NT2/D1 (cell line): Measurements from ENCODE around the gene OLFML2B.
"Not testable (repeated sequence)": the region's sequence is repeated elsewhere in the genome, so short reads cannot be mapped to it uniquely, and the experiment has no call there.

ENCODE experiments used
- DNase-seq: peaks from one replicate; pipeline ENCODE4 v3.0.0-alpha.2; 2011; ENCODE audit warnings: low read depth, low spot score
- H3K27me3 ChIP-seq: 2 replicates; pipeline ENCODE4 v1.6.0; 2011; ENCODE audit warnings: mild to moderate bottlenecking; ENCODE audit not compliant: insufficient read length, insufficient read depth
- H3K36me3 ChIP-seq: 2 replicates; pipeline ENCODE4 v1.6.1; 2011; ENCODE audit warnings: mild to moderate bottlenecking, low read length, mixed read lengths; ENCODE audit not compliant: insufficient read depth, insufficient read length
- H3K4me1 ChIP-seq: 2 replicates; pipeline ENCODE4 v1.5.1; 2011; ENCODE audit not compliant: insufficient read depth, insufficient read length
- H3K4me3 ChIP-seq: 2 replicates; pipeline ENCODE4 v1.5.1; 2011; ENCODE audit warnings: low read depth; ENCODE audit not compliant: insufficient read length
- H3K9ac ChIP-seq: 2 replicates; pipeline ENCODE4 v1.6.0; 2011; ENCODE audit warnings: low read depth; ENCODE audit not compliant: insufficient read length
- H3K9me3 ChIP-seq: 2 replicates; pipeline ENCODE4 v1.5.1; 2011; ENCODE audit warnings: mild to moderate bottlenecking, low read length; ENCODE audit not compliant: insufficient read depth
- SUZ12 ChIP-seq: IDR thresholded peaks from 2 replicates; pipeline ENCODE4 v1.6.1; 2011; ENCODE audit not compliant: insufficient read length, insufficient read depth; ENCODE audit errors: extremely low read depth
- YY1 ChIP-seq: IDR thresholded peaks from 2 replicates; pipeline ENCODE4 v1.6.1; 2011; ENCODE audit not compliant: insufficient read length, insufficient read depth
- ZNF274 ChIP-seq: IDR thresholded peaks from 2 replicates; pipeline ENCODE4 v1.6.1; 2011; ENCODE audit warnings: mild to moderate bottlenecking, low read depth, low read length

The OLFML2B gene

GRCh38 chr1:162055062-162055461 is 31.4 kb upstream of the OLFML2B start:
- Histone ChIP-seq H3K4me1 (peaks cover 3% of the 10 kb centered on the region), H3K9me3 (no peaks in the 10 kb centered on the region), H3K27me3 (no peaks in the 10 kb centered on the region), H3K9ac (no peak overlapping the region), H3K36me3 (no peaks in the 10 kb centered on the region), H3K4me3 (no peak overlapping the region)
- DNase-seq = no peak
- no peak for TF ChIP-seq YY1
- no peak for TF ChIP-seq SUZ12
- TF ChIP-seq ZNF274 = no peak

GRCh38 chr1:162053949-162054348 is 30.3 kb upstream of the OLFML2B start:
- not testable (repeated sequence) for H3K36me3 ChIP-seq, H3K4me3 ChIP-seq, H3K9me3 ChIP-seq, H3K9ac ChIP-seq, H3K27me3 ChIP-seq, DNase-seq, H3K4me1 ChIP-seq

GRCh38 chr1:162046921-162047320 is 23.3 kb upstream of the OLFML2B start:
- Histone ChIP-seq H3K9me3 (no peaks in the 10 kb centered on the region; the same call in 1 of the 2 replicates), H3K4me1 (no peaks in the 10 kb centered on the region), H3K36me3 (no peaks in the 10 kb centered on the region), H3K9ac (no peak overlapping the region), H3K4me3 (no peak overlapping the region), H3K27me3 (no peaks in the 10 kb centered on the region)
- no peak for DNase-seq
- TF ChIP-seq YY1 = no peak
- TF ChIP-seq SUZ12 = no peak
- no peak for TF ChIP-seq ZNF274

GRCh38 chr1:162042361-162042760 is 18.7 kb upstream of the OLFML2B start:
- Histone ChIP-seq H3K27me3 (no peaks in the 10 kb centered on the region), H3K4me1 (no peaks in the 10 kb centered on the region), H3K9me3 (no peaks in the 10 kb centered on the region; the same call in 1 of the 2 replicates), H3K4me3 (no peak overlapping the region), H3K36me3 (no peaks in the 10 kb centered on the region), H3K9ac (no peak overlapping the region)
- TF ChIP-seq ZNF274 (no peak), SUZ12 (no peak), YY1 (no peak)
- DNase-seq = no peak

GRCh38 chr1:162040657-162041056 is 17.0 kb upstream of the OLFML2B start:
- peaks cover 2% of the 10 kb centered on the region for H3K4me1 ChIP-seq
- H3K27me3 ChIP-seq = no peaks in the 10 kb centered on the region
- H3K4me3 ChIP-seq = no peak overlapping the region
- H3K9ac ChIP-seq = no peak overlapping the region
- H3K9me3 ChIP-seq = no peaks in the 10 kb centered on the region; the same call in 1 of the 2 replicates
- DNase-seq = peak; percentile 50
- no peaks in the 10 kb centered on the region for H3K36me3 ChIP-seq
- no peak for TF ChIP-seq SUZ12
- TF ChIP-seq ZNF274 = no peak
- TF ChIP-seq YY1 = no peak

GRCh38 chr1:162040001-162040400 is 16.3 kb upstream of the OLFML2B start:
- Histone ChIP-seq H3K9me3 (no peaks in the 10 kb centered on the region; the same call in 1 of the 2 replicates), H3K27me3 (no peaks in the 10 kb centered on the region), H3K9ac (no peak overlapping the region), H3K4me3 (no peak overlapping the region), H3K4me1 (peaks cover 2% of the 10 kb centered on the region), H3K36me3 (no peaks in the 10 kb centered on the region)
- DNase-seq = no peak
- TF ChIP-seq YY1 = no peak
- no peak for TF ChIP-seq SUZ12

- Histone ChIP-seq H3K4me3 (no peak overlapping the region), H3K9ac (no peak overlapping the region)
- no peak for TF ChIP-seq SUZ12
- TF ChIP-seq YY1 = no peak
- TF ChIP-seq ZNF274 = no peak
Measured at GRCh38 chr1:162038624-162039023, 15.0 kb upstream of the OLFML2B start.

GRCh38 chr1:162036163-162036562 is 12.5 kb upstream of the OLFML2B start:
- Histone ChIP-seq H3K27me3 (no peaks in the 10 kb centered on the region), H3K4me3 (no peak overlapping the region), H3K36me3 (no peaks in the 10 kb centered on the region), H3K9ac (no peak overlapping the region), H3K9me3 (no peaks in the 10 kb centered on the region), H3K4me1 (peaks cover 2% of the 10 kb centered on the region)
- DNase-seq = no peak
- TF ChIP-seq YY1 (no peak), SUZ12 (no peak)

More at GRCh38 chr1:162038624-162039023, 15.0 kb upstream of the OLFML2B start:
- no peak for DNase-seq
- no peaks in the 10 kb centered on the region for H3K27me3 ChIP-seq
- no peaks in the 10 kb centered on the region; the same call in 1 of the 2 replicates for H3K9me3 ChIP-seq
- peaks cover 2% of the 10 kb centered on the region for H3K4me1 ChIP-seq
- no peaks in the 10 kb centered on the region for H3K36me3 ChIP-seq
